PC-3 (cell line): Measurements from ENCODE around the gene FCF1. TPM values are rescaled to one million over a fixed set of nuclear protein-coding genes. Genes with fewer than 3 reads are reported as not detected.

ENCODE experiments used
- ATAC-seq: fragments of 200-7000 bp; cut with Tn5 transposase; 2 replicates; pipeline ENCODE4 v1.9.1; 2020; ENCODE audit warnings: mild to moderate bottlenecking, moderate library complexity
- BruUV-seq: library from RNA; stranded (reverse); fragments of 400-500 nt; replicated peaks from 2 replicates; lab custom pipeline; 2021; lab: Mats Ljungman, UMichigan
- CTCF ChIA-PET: fragments of 300-600 bp; sonication (Branson Sonifier 250); formaldehyde crosslinking; loops from one replicate; lab custom pipeline; 2022; ENCODE audit warnings: antibody characterized with exemption; lab: Charles Lee
- POLR2A ChIA-PET: fragments of 300-600 bp; sonication (Branson Sonifier 250); formaldehyde crosslinking; loops from one replicate; lab custom pipeline; 2022; ENCODE audit warnings: antibody characterized with exemption; ENCODE audit not compliant: unreplicated experiment; lab: Charles Lee
- DNase-seq: peaks from one replicate; pipeline ENCODE4 v3.0.0-alpha.2; 2015
- H2AFZ ChIP-seq: fragments of 300-600 bp; sonication (generic); 2 replicates; pipeline ENCODE4 v1.6.0; 2016; ENCODE audit warnings: antibody characterized with exemption, low read length
- H3F3A ChIP-seq: fragments of 300-600 bp; sonication (generic); one replicate; pipeline ENCODE4 v1.6.0; 2017; ENCODE audit warnings: antibody characterized with exemption, low read length, control low read depth, mild to moderate bottlenecking; ENCODE audit not compliant: unreplicated experiment
- H3K27ac ChIP-seq: fragments of 300-600 bp; sonication (generic); 2 replicates; pipeline ENCODE4 v1.5.1; 2016; ENCODE audit warnings: mild to moderate bottlenecking, low read length
- H3K27me3 ChIP-seq: fragments of 300-600 bp; sonication (generic); 2 replicates; pipeline ENCODE4 v1.6.1; 2016; ENCODE audit warnings: low read length, mixed read lengths
- H3K36me3 ChIP-seq: fragments of 300-600 bp; sonication (generic); 2 replicates; pipeline ENCODE4 v1.6.1; 2016; ENCODE audit warnings: low read depth, mixed run types, low read length, mixed read lengths
- H3K4me1 ChIP-seq: fragments of 300-600 bp; sonication (generic); 2 replicates; pipeline ENCODE4 v1.5.1; 2016; ENCODE audit warnings: low read length; ENCODE audit not compliant: insufficient read depth
- H3K4me2 ChIP-seq: fragments of 300-600 bp; sonication (generic); 2 replicates; pipeline ENCODE4 v1.6.0; 2016; ENCODE audit warnings: low read length
- H3K4me3 ChIP-seq: fragments of 300-600 bp; sonication (generic); 2 replicates; pipeline ENCODE4 v1.5.1; 2016; ENCODE audit warnings: mild to moderate bottlenecking, low read length, mixed read lengths
- H3K79me2 ChIP-seq: fragments of 300-600 bp; sonication (generic); 2 replicates; pipeline ENCODE4 v1.6.1; 2017; ENCODE audit warnings: low read length, mixed read lengths
- H3K9ac ChIP-seq: fragments of 300-600 bp; sonication (generic); 2 replicates; pipeline ENCODE4 v1.6.0; 2016; ENCODE audit warnings: mild to moderate bottlenecking, low read length
- H3K9me2 ChIP-seq: fragments of 300-600 bp; sonication (generic); replicated peaks from 2 replicates; pipeline ENCODE4 v1.6.1; 2016; ENCODE audit warnings: mixed run types, low read length, mixed read lengths
- H3K9me3 ChIP-seq: fragments of 300-600 bp; sonication (generic); 2 replicates; pipeline ENCODE4 v1.6.1; 2016; ENCODE audit warnings: low read length, mixed read lengths
- H4K20me1 ChIP-seq: fragments of 300-600 bp; sonication (generic); 2 replicates; pipeline ENCODE4 v1.6.1; 2016; ENCODE audit warnings: low read length, mixed read lengths
- CTCF ChIP-seq: fragments of 300-600 bp; sonication (generic); conservative IDR thresholded peaks from 2 replicates; pipeline ENCODE4 v1.5.1; 2017; ENCODE audit warnings: antibody characterized with exemption, low read depth, mild to moderate bottlenecking, low read length
- EZH2 ChIP-seq: fragments of 300-600 bp; sonication (generic); IDR thresholded peaks from one replicate; pipeline ENCODE4 v1.6.1; 2017; ENCODE audit warnings: antibody characterized with exemption, mild to moderate bottlenecking, low read length; ENCODE audit not compliant: unreplicated experiment
- EZH2phosphoT487 ChIP-seq: fragments of 300-600 bp; sonication (generic); IDR thresholded peaks from 2 replicates; pipeline ENCODE4 v1.6.1; 2018; ENCODE audit warnings: mild to moderate bottlenecking, antibody characterized with exemption, low read length, borderline replicate concordance
- intact Hi-C: fragments of 100-400 bp; cut with micrococcal nuclease; formaldehyde crosslinking; loops from 2 replicates; pipeline ENCODE4 v1.9.0; 2023
- total RNA-seq: library from RNA; depleted of rRNA; stranded (reverse); fragments of >200 nt; gene quantifications from 2 replicates; pipeline ENCODE4 v1.2.3, GENCODE V29; 2014

FCF1 gene
- total RNA-seq, 1 experiment from 2014 or later: 33.1 TPM

- H2AFZ ChIP-seq: no peak overlapping the region
- H3K4me2 ChIP-seq: no peak overlapping the region
- no peaks in the 10 kb centered on the region for H3K9me3 ChIP-seq
- H3K9me2 ChIP-seq: no peaks in the 10 kb centered on the region
- H3K27ac ChIP-seq: no peak overlapping the region
- no peak for TF ChIP-seq CTCF
- TF ChIP-seq EZH2phosphoT487: no peak
- no peak for TF ChIP-seq EZH2
- no peaks in the 10 kb centered on the region; the same call in 1 of the 2 replicates for H4K20me1 ChIP-seq
- H3K36me3 ChIP-seq: peaks cover 45% of the 10 kb centered on the region
- no peak for DNase-seq
- POLR2A ChIA-PET: no interaction called here
- H3K9ac ChIP-seq: no peak overlapping the region
- peaks cover 14% of the 10 kb centered on the region for H3K4me1 ChIP-seq
- H3K27me3 ChIP-seq: no peaks in the 10 kb centered on the region
- BruUV-seq: no TSS peak
- ATAC-seq: no peak
- CTCF ChIA-PET: no interaction called here
- no peaks in the 10 kb centered on the region for H3F3A ChIP-seq
- H3K79me2 ChIP-seq: no peaks in the 10 kb centered on the region
- intact Hi-C loops: no loop called here
- no peak overlapping the region for H3K4me3 ChIP-seq
Observed at GRCh38 chr14:74664717-74665116, 48.2 kb upstream of the FCF1 start.

GRCh38 chr14:74667758-74668157, 45.2 kb upstream of the FCF1 start:
- ChIA-PET CTCF (no interaction called here), POLR2A (no interaction called here)
- intact Hi-C loops: no loop called here
- ATAC-seq (no peak), DNase-seq (no peak)
- no peak overlapping the region for H3K27ac ChIP-seq
- no peaks in the 10 kb centered on the region for H3K27me3 ChIP-seq
- peaks cover 46% of the 10 kb centered on the region for H3K36me3 ChIP-seq
- peaks cover 25% of the 10 kb centered on the region for H3K4me1 ChIP-seq
- BruUV-seq: no TSS peak
- no peak for TF ChIP-seq EZH2
- TF ChIP-seq EZH2phosphoT487: no peak
- no peak for TF ChIP-seq CTCF
- H3K4me2 ChIP-seq: no peak overlapping the region
- no peaks in the 10 kb centered on the region for H4K20me1 ChIP-seq
- H3K4me3 ChIP-seq: no peak overlapping the region
- H3K79me2 ChIP-seq: no peaks in the 10 kb centered on the region
- no peak overlapping the region for H3K9ac ChIP-seq
- peaks cover 3% of the 10 kb centered on the region for H3F3A ChIP-seq
- no peaks in the 10 kb centered on the region for H3K9me2 ChIP-seq
- no peak overlapping the region for H2AFZ ChIP-seq
- H3K9me3 ChIP-seq: no peaks in the 10 kb centered on the region

DNA sequence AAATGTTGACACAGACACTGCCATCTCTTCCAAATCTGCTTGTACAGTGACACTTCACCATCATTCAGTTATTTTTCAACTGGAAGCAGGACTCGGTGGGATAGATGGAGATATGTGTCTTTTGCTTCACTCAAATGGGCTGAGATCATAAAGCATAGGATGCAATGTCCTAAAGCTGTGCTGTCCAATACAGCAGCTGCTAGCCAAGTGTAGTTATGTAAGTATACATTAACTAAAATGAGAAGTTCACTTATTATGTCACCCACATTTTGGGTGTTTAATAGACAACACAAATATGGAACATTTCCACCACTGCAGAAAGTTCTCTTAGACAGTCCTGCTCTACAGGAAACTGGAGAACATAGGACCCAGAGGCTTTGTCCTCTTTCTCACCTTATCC, 43.7 kb upstream of the FCF1 start:
- no peak overlapping the region for H3K4me3 ChIP-seq
- H3K36me3 ChIP-seq: peaks cover 46% of the 10 kb centered on the region
- no peak overlapping the region for H3K27ac ChIP-seq
- H3K9ac ChIP-seq: no peak overlapping the region
- no TSS peak for BruUV-seq
- DNase-seq (no peak), ATAC-seq (no peak)
- no peak overlapping the region for H2AFZ ChIP-seq
- H3K9me2 ChIP-seq: no peaks in the 10 kb centered on the region
- H3K9me3 ChIP-seq: no peaks in the 10 kb centered on the region
- no peaks in the 10 kb centered on the region for H4K20me1 ChIP-seq
- H3K4me2 ChIP-seq: no peak overlapping the region
- no peaks in the 10 kb centered on the region for H3K27me3 ChIP-seq
- intact Hi-C loops: no loop called here
- POLR2A ChIA-PET: no interaction called here
- no peak for TF ChIP-seq EZH2
- no peak for TF ChIP-seq CTCF
- TF ChIP-seq EZH2phosphoT487: no peak
- H3K4me1 ChIP-seq: peaks cover 25% of the 10 kb centered on the region
- CTCF ChIA-PET: no interaction called here
- no peaks in the 10 kb centered on the region for H3K79me2 ChIP-seq
- peaks cover 3% of the 10 kb centered on the region for H3F3A ChIP-seq
